C4-2B (cell line): ENCODE results near the gene GAREM2.

ENCODE experiments used
- CTCF ChIP-seq: fragments of 450-650 bp; conservative IDR thresholded peaks from 2 replicates; pipeline ENCODE4 v1.5.1; 2017; ENCODE audit warnings: mild to moderate bottlenecking
- ZFX ChIP-seq: fragments of 450-650 bp; IDR thresholded peaks from 2 replicates; pipeline ENCODE4 v1.6.1; 2017

- TF ChIP-seq CTCF (no peak), ZFX (no peak)
These were observed 2.0 kb downstream of the GAREM2 start for GRCh38 chr2:26174691-26175465.
